HG03521 (cell line): ENCODE data around the gene RING1.

Source experiments
- ATAC-seq: cut with Tn5 transposase; IDR thresholded peaks from one replicate; pipeline ENCODE4 v1.9.1; 2021; ENCODE audit warnings: mild to moderate bottlenecking, moderate library complexity; ENCODE audit not compliant: unreplicated experiment

RING1 gene

DNA sequence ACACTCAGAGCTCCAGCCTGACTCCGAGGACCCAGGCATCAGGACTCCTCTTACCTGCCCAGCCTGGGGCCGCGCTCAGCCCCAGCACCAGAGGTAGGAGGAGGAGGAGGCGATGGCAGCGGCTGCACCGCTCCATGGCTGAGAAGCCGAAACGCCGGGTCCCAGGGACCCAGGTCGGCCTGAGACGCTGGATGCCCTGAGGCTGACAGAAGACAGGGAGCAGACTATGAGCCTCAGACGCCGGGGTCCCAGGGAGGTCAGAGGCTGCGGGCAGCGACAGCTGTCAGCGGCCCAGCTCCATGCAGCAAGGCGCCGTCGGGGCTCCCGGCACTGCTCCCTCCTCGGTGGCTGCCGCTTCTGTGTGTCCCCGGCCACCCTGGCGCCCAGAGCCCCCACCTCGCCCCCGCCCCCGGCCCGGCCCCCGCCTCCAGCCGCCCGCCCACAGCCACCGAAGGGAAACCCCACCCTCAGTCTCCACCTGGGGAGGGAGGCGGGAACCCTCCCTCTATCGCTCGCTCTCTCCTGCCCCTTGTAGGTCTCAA lies 16.1 kb upstream of the RING1 start, which contains the start of gene COL11A2:
TSS of gene COL11A2 (minus strand) at position 363 of the 542 bp plus-strand sequence. CDS start at position 136, 227 bp downstream.
- no peak for ATAC-seq

GRCh38 chr6:33192671-33193602 lies 15.4 kb upstream of the RING1 start:
- no peak for ATAC-seq

GRCh38 chr6:33193619-33194018 lies 14.7 kb upstream of the RING1 start:
- no peak for ATAC-seq

DNA sequence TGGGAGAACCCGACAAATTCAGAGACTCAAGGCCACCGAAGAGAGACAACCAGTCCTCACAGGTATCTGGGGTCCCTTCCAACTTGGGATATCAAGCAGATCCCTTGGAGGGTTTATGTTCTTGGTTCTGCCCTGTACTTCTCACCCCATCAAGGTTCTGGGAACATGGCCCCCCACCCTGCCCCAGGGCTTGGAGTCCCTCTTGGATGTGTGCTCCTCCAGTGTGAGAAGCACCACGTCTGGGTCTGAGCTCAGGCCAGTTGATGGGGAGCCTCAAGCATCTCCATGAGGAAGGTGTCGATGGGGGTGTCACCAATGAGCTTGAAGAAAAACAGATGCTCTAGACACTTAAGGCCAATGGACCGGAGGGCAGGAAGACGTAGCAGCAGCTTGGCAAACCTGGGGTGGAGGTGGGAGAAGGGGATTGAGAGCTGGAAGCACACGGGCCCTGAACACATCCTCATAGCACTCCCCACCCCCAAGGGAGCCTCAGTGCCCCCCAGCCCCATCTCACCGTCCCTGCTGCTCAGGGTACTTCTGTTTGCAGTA lies 13.8 kb upstream of the RING1 start:
- ATAC-seq, result no peak

DNA sequence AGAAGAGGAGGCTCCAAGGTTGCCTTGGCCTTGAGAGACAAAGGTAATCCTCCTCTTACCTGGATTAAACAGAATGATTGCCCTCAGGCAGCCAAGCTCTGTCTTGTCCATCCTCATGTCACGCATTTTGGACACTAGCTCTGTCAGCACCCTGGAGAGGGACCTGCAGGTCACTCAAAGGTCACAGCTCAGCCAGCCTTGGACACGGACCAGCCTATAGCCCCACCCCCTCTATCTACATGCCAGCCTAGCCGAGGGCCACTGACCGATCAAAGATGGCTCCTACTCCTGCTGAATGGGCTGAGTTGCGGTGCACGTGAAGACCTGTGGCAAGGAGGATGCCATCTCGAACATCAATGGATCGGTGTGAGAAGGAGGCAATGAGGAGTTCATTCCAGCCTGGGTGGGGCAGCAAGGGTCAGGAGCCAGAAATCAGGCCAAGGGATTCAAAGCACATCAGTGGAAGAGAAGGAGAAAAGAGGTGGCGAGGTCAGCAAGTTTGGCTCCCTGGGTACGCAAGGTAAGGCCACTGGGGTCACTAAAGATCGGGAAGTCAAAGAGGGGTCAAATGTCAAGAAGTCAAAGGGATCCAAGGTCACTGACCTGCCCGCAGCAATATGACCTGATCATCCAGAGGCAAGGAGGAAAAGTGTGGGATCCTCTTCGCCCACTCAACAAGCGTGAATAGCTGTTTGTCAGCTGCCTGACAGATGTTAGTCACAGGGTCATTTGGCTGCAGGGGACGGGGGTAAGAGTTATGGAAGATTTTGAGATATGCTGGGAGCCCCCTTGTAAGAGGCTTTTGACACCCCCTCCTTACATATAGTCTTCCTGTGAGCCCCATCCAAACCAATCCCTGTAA lies 12.8 kb upstream of the RING1 start:
- ATAC-seq, result no peak

DNA sequence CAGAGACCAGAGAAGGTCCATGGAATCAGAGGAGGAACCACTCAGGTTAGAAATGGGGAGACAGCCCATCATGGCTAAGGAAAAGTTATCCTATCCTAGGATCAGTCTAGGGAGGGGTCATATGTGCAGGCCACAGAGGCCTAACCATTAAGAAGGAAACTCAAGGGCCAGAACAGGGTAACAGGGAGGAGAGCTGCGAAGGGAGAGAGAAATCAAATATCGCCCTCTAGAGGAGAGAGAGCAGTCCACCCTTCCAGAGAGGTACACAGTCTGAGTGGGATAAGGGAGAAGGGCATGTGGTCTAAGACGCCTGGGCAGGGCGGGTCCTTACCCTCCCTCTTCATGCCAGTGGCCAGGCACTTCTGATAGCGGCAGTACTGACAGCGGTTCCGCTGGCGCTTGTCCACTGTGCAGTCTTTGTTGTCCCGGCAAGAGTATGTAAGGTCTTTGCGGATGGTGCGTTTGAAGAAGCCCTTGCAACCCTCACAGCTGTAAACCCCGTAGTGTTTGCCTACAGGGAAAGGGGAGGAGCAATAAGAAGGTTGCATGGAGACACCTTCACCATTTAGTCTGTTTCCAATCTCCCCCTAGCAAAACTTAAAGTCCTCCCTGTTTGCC lies 10.8 kb upstream of the RING1 start:
- no peak for ATAC-seq

- ATAC-seq, result no peak
Observed at GRCh38 chr6:33198159-33198852, 10.0 kb upstream of the RING1 start.

- no peak for ATAC-seq
Observed at GRCh38 chr6:33198853-33199436, 9.4 kb upstream of the RING1 start.

- ATAC-seq, result peak; percentile 21
Observed at GRCh38 chr6:33199687-33200218, 8.5 kb upstream of the RING1 start.

- peak; percentile 57 for ATAC-seq
Observed at GRCh38 chr6:33200219-33201146, 7.8 kb upstream of the RING1 start, which contains the start of the genes RXRB and SLC39A7. TSS of gene RXRB (minus strand) at chr6:33200665. CDS start at chr6:33200476, 189 bp downstream. TSS of gene SLC39A7 (plus strand) at chr6:33200867. CDS start at chr6:33201246, 379 bp downstream.

DNA sequence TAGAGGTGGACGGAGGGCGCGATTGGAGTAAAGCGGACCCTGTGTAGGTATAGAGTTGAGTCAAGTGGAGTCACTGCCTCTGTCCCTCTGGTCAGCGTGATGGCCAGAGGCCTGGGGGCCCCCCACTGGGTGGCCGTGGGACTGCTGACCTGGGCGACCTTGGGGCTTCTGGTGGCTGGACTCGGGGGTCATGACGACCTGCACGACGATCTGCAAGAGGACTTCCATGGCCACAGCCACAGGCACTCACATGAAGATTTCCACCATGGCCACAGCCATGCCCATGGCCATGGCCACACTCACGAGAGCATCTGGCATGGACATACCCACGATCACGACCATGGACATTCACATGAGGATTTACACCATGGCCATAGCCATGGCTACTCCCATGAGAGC lies 7.2 kb upstream of the RING1 start:
- ATAC-seq, result no peak

DNA sequence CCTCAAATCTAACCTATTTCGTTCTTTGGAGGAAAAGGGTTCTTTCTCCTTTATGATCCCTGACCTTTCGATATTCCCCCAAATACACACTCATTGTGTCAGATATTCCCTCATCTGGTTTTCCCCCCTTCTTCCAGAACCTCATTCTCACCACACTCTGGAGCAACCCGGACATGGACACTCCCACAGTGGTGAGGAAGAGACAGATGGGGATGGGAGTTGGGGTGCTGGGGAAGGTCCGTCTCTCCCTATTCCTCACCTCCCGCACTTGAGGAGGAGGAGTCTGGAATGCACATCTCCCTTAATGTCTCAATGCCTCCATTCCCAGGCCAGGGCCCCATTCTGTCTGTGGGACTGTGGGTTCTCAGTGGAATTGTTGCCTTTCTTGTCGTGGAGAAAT lies 6.4 kb upstream of the RING1 start:
- ATAC-seq, result no peak

DNA sequence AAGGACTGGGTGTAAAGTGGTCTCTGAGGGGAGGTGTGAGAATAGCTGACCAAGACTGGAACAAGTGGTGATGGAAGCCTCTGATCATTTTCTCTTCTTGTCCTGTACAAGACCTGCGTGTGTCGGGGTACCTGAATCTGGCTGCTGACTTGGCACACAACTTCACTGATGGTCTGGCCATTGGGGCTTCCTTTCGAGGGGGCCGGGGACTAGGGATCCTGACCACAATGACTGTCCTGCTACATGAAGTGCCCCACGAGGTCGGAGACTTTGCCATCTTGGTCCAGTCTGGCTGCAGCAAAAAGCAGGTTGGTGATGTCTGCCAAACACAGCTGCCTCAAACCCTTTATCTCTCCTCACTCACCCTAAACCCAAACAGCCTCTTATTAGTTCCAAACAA lies 5.5 kb upstream of the RING1 start:
- no peak for ATAC-seq

- no peak for ATAC-seq
Observed at GRCh38 chr6:33203443-33204164, 4.7 kb upstream of the RING1 start.

DNA sequence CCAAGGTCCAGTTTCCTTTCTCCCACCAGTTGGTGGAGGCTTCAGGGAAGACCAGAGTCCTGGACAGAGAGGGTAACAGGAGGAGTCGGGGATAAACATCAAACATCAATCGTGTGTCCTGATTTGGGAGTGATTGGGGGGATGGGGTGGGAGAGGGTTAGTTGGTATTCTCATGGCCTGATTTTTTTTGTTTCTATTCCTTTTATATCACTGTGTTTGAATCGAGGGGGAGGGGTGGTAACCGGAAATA lies 4.2 kb upstream of the RING1 start:
- ATAC-seq, result no peak

DNA sequence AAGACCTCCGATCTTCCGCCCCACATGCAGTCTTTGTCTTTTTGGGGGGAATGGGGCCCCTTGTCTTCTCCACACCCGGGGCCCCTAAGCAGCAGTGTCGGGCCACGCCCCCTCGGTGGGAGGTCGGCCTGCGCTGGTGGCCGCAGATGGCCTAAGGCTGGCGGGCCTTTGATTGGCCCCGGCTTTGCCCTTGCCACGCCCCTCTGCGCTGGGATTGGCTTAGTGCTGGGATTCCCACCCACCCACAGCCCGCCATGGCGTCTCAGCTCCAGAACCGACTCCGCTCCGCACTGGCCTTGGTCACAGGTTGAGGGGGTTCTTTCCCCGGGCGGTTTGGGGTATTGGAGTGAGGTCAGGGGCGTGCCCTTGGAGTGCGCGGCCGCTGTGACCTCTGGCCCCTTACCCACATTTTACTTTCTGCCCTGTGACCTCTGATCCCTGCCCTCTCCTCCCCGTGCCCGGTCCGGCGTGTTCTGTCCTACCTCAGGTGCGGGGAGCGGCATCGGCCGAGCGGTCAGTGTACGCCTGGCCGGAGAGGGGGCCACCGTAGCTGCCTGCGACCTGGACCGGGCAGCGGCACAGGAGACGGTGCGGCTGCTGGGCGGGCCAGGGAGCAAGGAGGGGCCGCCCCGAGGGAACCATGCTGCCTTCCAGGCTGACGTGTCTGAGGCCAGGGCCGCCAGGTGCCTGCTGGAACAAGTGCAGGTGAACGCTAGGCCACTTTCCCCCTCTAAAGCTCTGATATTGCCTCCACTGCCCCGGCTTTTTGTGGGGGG lies 3.7 kb upstream of the RING1 start, which contains the start of gene HSD17B8:
TSS of gene HSD17B8 (plus strand) at position 241 of the 776 bp plus-strand sequence. CDS start at position 255, 14 bp downstream.
- peak; percentile 38 for ATAC-seq
